ENCODE data around the gene TSPAN3. TPM values are rescaled to one million over a fixed set of nuclear protein-coding genes. Genes with fewer than 3 reads are reported as not detected.

The TSPAN3 gene
- total RNA-seq, 1 experiment from 2014 or later = 237 TPM

DNA sequence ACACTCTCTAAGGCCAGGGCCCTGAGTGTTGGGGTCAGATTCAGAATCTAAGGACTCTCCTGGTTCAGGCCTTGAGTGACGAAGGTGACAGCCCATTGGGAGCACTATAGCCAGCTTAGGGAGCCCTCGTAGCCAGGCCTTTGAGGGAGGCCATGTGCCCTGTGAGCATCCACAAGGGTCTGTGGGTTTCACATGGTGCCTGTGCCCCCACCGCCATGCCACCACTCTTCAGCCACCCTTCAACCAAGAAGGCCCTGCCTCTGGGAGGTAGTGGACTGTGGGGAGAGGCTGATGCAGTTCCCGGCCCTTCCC lies 37.5 kb downstream of the TSPAN3 start:
- Mint-ChIP-seq H3K4me1 (ENCODE audit: low read depth, unreplicated experiment) (peaks cover 13% of the 10 kb centered on the region), H3K27ac (ENCODE audit: unreplicated experiment) (no peak overlapping the region), H3K4me3 (ENCODE audit: unreplicated experiment) (no peak overlapping the region), H3K27me3 (ENCODE audit: insufficient read depth, unreplicated experiment) (no peaks in the 10 kb centered on the region), H3K9me3 (ENCODE audit: unreplicated experiment) (no peaks in the 10 kb centered on the region), H3K36me3 (ENCODE audit: insufficient read depth, unreplicated experiment) (peaks cover 69% of the 10 kb centered on the region)
- ChIA-PET CTCF (no interaction called here), POLR2A (no interaction called here)
- no TSS peak for BruUV-seq (replicated peaks)
- Histone ChIP-seq H3K4me3 (ENCODE audit: low read depth, low read length) (no peak overlapping the region), H3K9me3 (no peaks in the 10 kb centered on the region), H3K27me3 (replicated peaks; ENCODE audit: control insufficient read depth, insufficient read depth, low read length) (no peaks in the 10 kb centered on the region), H3K36me3 (ENCODE audit: control insufficient read depth, insufficient read depth, low read length) (no peaks in the 10 kb centered on the region; the same call in 1 of the 2 replicates), H3K4me1 (no peaks in the 10 kb centered on the region)
- intact Hi-C loops (cut with micrococcal nuclease; ENCODE audit: unreplicated experiment) = no loop called here
- peak in 1 of 2 experiments; percentile 39 for DNase-seq
- TF ChIP-seq, protein P1, sequence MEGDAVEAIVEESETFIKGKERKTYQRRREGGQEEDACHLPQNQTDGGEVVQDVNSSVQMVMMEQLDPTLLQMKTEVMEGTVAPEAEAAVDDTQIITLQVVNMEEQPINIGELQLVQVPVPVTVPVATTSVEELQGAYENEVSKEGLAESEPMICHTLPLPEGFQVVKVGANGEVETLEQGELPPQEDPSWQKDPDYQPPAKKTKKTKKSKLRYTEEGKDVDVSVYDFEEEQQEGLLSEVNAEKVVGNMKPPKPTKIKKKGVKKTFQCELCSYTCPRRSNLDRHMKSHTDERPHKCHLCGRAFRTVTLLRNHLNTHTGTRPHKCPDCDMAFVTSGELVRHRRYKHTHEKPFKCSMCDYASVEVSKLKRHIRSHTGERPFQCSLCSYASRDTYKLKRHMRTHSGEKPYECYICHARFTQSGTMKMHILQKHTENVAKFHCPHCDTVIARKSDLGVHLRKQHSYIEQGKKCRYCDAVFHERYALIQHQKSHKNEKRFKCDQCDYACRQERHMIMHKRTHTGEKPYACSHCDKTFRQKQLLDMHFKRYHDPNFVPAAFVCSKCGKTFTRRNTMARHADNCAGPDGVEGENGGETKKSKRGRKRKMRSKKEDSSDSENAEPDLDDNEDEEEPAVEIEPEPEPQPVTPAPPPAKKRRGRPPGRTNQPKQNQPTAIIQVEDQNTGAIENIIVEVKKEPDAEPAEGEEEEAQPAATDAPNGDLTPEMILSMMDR (IDR thresholded peaks at IDR 0.05; ENCODE audit: insufficient read depth in 1 of 2, low read depth in 1 of 2, low read length in 1 of 2, severe bottlenecking in 1 of 2, unreplicated experiment in 1 of 2) = no peak

DNA sequence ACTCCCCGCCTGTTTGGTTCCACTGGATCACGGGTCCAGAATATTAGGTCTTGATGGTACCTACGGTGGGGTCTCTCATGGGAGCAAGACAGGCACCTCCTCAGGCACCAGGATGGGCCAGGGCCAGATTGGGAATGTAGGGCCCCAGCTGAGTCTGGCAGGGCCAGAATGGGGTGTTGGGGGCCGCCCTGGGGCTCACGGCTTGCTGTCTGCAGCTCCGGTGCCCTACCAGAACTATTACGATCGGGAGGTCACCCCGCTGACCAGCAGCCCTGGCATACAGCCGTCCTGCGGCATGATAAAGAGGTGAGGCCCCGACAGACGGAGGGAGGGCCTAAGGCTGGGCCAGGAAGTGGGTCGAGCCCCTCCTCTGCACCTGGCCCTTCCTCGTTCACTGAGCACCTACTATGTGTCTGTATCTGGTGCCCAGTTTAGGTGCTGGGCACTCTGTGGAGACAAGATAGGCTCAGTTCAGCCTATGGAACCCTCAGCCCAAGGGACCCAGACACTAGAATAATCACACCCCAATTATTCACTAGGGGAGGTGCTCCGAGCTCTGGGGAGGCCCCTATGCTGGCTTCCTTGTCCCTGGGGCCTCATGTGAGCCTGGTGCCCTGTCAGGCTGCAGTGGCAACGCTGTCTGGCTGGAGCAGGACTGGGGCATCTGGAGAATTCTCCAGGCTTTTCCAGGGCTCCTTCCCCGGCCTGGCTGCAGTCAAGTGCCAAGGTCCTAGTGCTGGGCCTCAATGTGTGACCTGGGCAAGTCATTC lies 38.1 kb downstream of the TSPAN3 start:
- Histone ChIP-seq H3K4me3 (ENCODE audit: low read depth, low read length) (no peak overlapping the region), H3K36me3 (ENCODE audit: control insufficient read depth, insufficient read depth, low read length) (no peaks in the 10 kb centered on the region; the same call in 1 of the 2 replicates), H3K27me3 (replicated peaks; ENCODE audit: control insufficient read depth, insufficient read depth, low read length) (no peaks in the 10 kb centered on the region), H3K9me3 (no peaks in the 10 kb centered on the region), H3K4me1 (no peaks in the 10 kb centered on the region)
- peaks cover 13% of the 10 kb centered on the region for H3K4me1 Mint-ChIP-seq (ENCODE audit: low read depth, unreplicated experiment)
- ChIA-PET POLR2A (no interaction called here), CTCF (interaction anchor here (0.9 kb wide), 1 partner anchor 49 kb away, joined by 3 read pairs; no protein-coding TSS in a partner anchor)
- DNase-seq = peak in 1 of 2 experiments; percentile 19
- intact Hi-C loops (cut with micrococcal nuclease; ENCODE audit: unreplicated experiment) = no loop called here
- peaks cover 66% of the 10 kb centered on the region for H3K36me3 Mint-ChIP-seq (ENCODE audit: insufficient read depth, unreplicated experiment)
- no peak overlapping the region for H3K27ac Mint-ChIP-seq (ENCODE audit: unreplicated experiment)
- no TSS peak for BruUV-seq (replicated peaks)
- TF ChIP-seq, protein P1 (IDR thresholded peaks at IDR 0.05; ENCODE audit: insufficient read depth in 1 of 2, low read depth in 1 of 2, low read length in 1 of 2, severe bottlenecking in 1 of 2, unreplicated experiment in 1 of 2) = no peak
- no peaks in the 10 kb centered on the region for H3K27me3 Mint-ChIP-seq (ENCODE audit: insufficient read depth, unreplicated experiment)
- H3K9me3 Mint-ChIP-seq (ENCODE audit: unreplicated experiment) = no peaks in the 10 kb centered on the region
- no peak overlapping the region for H3K4me3 Mint-ChIP-seq (ENCODE audit: unreplicated experiment)

GRCh38 chr15:77032052-77032646 lies 38.8 kb downstream of the TSPAN3 start:
- TF ChIP-seq, protein P1 (IDR thresholded peaks at IDR 0.05; ENCODE audit: insufficient read depth in 1 of 2, low read depth in 1 of 2, low read length in 1 of 2, severe bottlenecking in 1 of 2, unreplicated experiment in 1 of 2) = no peak
- H3K9me3 ChIP-seq = no peaks in the 10 kb centered on the region
- peaks cover 13% of the 10 kb centered on the region for H3K4me1 Mint-ChIP-seq (ENCODE audit: low read depth, unreplicated experiment)
- intact Hi-C loops (cut with micrococcal nuclease; ENCODE audit: unreplicated experiment) = no loop called here
- CTCF ChIA-PET = interaction anchor here (0.5 to 0.9 kb wide), 2 partner anchors 50 to 779 kb away, joined by 3 read pairs; no protein-coding TSS in a partner anchor
- H3K27ac Mint-ChIP-seq (ENCODE audit: unreplicated experiment) = no peak overlapping the region
- H3K27me3 Mint-ChIP-seq (ENCODE audit: insufficient read depth, unreplicated experiment) = no peaks in the 10 kb centered on the region
- POLR2A ChIA-PET = no interaction called here
- no peak overlapping the region for H3K4me3 Mint-ChIP-seq (ENCODE audit: unreplicated experiment)
- no TSS peak for BruUV-seq (replicated peaks)
- H3K36me3 Mint-ChIP-seq (ENCODE audit: insufficient read depth, unreplicated experiment) = peaks cover 59% of the 10 kb centered on the region
- no peaks in the 10 kb centered on the region for H3K27me3 ChIP-seq (replicated peaks; ENCODE audit: control insufficient read depth, insufficient read depth, low read length)
- H3K4me1 ChIP-seq = no peaks in the 10 kb centered on the region
- DNase-seq = peak in 1 of 2 experiments; percentile 29
- no peaks in the 10 kb centered on the region for H3K9me3 Mint-ChIP-seq (ENCODE audit: unreplicated experiment)
- no peaks in the 10 kb centered on the region for H3K36me3 ChIP-seq (ENCODE audit: control insufficient read depth, insufficient read depth, low read length)
- H3K4me3 ChIP-seq (ENCODE audit: low read depth, low read length) = no peak overlapping the region

All from Caco-2 (cell line).